IPS-18a (cell line): Measurements from ENCODE around the gene ZNF593OS.

Experiments
- H3K27ac ChIP-seq: one replicate; pipeline ENCODE4 v1.5.1; 2013; ENCODE audit warnings: low read length
- H3K27me3 ChIP-seq: one replicate; pipeline ENCODE4 v1.6.1; 2013; ENCODE audit warnings: mild to moderate bottlenecking, low read length; ENCODE audit not compliant: control insufficient read depth, insufficient read depth
- H3K36me3 ChIP-seq: one replicate; pipeline ENCODE4 v1.6.1; 2013; ENCODE audit warnings: low read depth, low read length; ENCODE audit not compliant: control insufficient read depth
- H3K4me1 ChIP-seq: one replicate; pipeline ENCODE4 v1.6.1; 2013; ENCODE audit warnings: low read depth, low read length; ENCODE audit not compliant: control insufficient read depth
- H3K4me3 ChIP-seq: one replicate; pipeline ENCODE4 v1.5.1; 2013; ENCODE audit warnings: low read length
- H3K9ac ChIP-seq: one replicate; pipeline ENCODE4 v1.6.1; 2013; ENCODE audit warnings: mild to moderate bottlenecking, low read length, moderate library complexity
- H3K9me3 ChIP-seq: one replicate; pipeline ENCODE4 v1.6.1; 2013; ENCODE audit warnings: low read depth, low read length; ENCODE audit not compliant: control insufficient read depth

ZNF593OS gene

DNA sequence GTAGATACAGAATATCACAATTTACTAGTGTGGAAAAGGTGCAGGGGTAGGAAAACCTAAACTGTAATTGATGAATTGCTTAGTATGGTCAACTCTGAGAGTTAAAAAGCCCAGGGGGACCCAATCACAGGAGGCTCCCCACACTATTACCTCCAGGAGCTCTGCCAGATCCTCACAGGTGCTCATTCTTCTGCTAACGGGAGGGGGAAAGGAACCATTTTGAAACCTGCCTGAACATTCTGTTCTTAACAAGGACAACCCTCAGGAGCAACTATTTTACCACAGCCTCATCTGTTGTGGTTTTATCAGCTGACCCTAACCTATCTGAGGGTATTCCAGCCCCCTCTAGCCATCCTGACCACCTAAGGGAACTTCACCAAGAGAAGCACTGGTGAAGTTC is 40.9 kb downstream of the ZNF593OS start:
- Histone ChIP-seq H3K36me3 (no peaks in the 10 kb centered on the region), H3K4me3 (no peak overlapping the region), H3K27ac (no peak overlapping the region), H3K27me3 (no peaks in the 10 kb centered on the region), H3K9me3 (no peaks in the 10 kb centered on the region), H3K9ac (no peak overlapping the region), H3K4me1 (no peaks in the 10 kb centered on the region)

GRCh38 chr1:26129778-26130177 is 41.9 kb downstream of the ZNF593OS start:
- no peaks in the 10 kb centered on the region for H3K36me3 ChIP-seq
- no peaks in the 10 kb centered on the region for H3K4me1 ChIP-seq
- no peaks in the 10 kb centered on the region for H3K9me3 ChIP-seq
- H3K27ac ChIP-seq = no peak overlapping the region
- no peak overlapping the region for H3K9ac ChIP-seq
- no peak overlapping the region for H3K4me3 ChIP-seq
- H3K27me3 ChIP-seq = no peaks in the 10 kb centered on the region

DNA sequence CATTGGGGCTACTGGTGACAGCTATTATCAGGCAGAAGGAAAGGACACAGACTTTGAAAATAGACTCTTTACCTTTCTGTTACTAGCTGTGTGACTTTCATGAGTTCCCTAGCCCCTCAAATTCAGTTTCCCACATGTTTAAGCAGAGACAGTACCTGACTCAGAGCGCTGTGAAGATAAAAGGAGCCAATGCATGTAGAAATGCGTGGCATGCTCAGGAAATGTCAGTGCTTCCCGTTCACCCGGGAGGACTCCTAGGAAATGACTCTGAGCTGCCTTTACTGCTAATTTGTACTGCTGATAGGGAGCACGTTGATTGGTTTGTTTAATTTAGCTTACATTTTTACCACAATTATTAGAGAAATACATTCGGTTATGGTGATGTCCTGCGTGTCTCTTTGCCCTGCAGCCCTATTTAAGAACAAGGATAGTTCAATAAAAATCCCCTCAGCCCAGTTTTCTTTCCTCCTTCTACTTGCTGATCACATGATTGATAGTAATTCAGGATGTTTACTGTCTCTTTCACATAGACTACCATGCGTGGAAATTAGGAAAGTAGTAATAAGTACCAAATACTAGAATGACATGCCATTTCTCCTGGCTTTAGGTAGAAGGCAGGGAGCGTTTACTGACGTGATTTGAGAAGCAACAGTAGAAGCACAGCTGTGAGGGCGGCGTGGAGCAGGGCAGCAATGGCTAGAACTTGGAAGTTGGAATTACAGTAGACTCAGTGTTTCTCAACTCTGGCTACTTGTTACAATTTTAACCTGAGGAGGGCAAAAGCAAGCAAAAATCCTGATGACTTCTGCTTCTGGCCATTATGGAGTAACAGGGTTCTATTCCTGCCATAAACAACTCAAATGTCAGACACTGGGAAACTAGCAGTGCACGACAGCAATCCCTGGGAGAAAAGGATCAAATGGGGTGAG is 44.1 kb downstream of the ZNF593OS start:
- H3K27me3 ChIP-seq = no peaks in the 10 kb centered on the region
- H3K4me1 ChIP-seq = no peaks in the 10 kb centered on the region
- H3K9ac ChIP-seq = no peak overlapping the region
- H3K36me3 ChIP-seq = peaks cover 1% of the 10 kb centered on the region
- H3K4me3 ChIP-seq = no peak overlapping the region
- no peaks in the 10 kb centered on the region for H3K9me3 ChIP-seq
- H3K27ac ChIP-seq = no peak overlapping the region

DNA sequence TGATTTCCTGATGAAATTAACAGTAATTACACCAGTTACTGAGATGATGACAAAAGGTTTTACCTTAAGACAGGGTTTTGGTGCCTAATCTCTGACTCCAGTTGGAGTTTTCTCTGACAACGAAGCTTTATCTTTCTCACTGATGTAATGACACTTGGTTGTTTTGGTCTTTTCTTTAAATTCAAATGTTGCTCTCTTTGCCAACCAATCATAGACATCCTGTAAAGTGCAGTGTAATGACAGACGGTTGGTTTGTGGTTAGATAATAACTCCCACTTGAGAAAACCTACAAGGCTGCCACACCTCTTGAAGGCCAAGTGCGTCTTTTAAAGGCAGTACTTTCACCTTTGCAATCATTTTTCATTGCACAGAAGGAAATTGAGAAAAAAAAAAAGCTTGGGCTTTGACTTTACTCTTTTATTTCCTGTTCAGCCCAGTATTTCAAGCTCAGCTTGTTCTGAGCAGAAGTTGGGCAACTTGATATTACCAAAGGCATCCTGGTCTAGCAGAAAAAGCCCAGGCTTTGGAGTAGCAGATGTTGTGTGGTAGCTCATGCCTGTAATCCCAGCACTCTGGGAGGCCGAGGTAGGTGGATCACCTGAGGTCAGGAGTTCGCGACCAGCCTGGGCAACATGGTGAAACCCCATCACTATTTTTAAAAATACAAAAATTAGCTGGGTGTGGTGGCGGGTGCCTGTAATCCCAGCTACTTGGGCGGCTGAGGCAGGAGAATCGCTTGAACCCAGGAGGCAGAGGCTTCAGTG is 45.1 kb downstream of the ZNF593OS start:
- Histone ChIP-seq H3K27ac (no peak overlapping the region), H3K4me3 (no peak overlapping the region), H3K4me1 (no peaks in the 10 kb centered on the region)

DNA sequence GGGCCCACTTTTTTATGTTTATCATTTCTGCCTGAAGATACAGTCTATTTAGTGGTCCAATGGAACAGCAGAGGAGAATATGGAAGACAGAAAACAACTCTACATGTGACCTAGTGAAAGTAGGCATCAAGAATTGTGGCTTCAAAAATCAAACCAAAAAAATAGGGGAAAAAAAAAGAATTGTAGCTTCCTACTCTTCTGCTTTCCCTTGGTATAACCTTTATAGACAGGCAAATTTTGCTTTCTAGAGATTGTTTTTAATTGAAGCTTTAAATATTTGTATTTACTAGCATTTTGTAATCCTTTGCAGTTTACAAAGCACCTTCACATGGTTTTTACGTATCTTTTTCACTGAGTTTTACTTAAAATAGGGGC is 45.7 kb downstream of the ZNF593OS start:
- no peak overlapping the region for H3K27ac ChIP-seq
- no peaks in the 10 kb centered on the region for H3K27me3 ChIP-seq
- no peak overlapping the region for H3K9ac ChIP-seq
- H3K4me3 ChIP-seq = no peak overlapping the region
- no peaks in the 10 kb centered on the region for H3K4me1 ChIP-seq
- no peaks in the 10 kb centered on the region for H3K9me3 ChIP-seq
- H3K36me3 ChIP-seq = peaks cover 4% of the 10 kb centered on the region

More for the DNA sequence above, 45.1 kb downstream of the ZNF593OS start:
- Histone ChIP-seq H3K9ac (no peak overlapping the region), H3K9me3 (no peaks in the 10 kb centered on the region), H3K36me3 (peaks cover 4% of the 10 kb centered on the region), H3K27me3 (no peaks in the 10 kb centered on the region)

DNA sequence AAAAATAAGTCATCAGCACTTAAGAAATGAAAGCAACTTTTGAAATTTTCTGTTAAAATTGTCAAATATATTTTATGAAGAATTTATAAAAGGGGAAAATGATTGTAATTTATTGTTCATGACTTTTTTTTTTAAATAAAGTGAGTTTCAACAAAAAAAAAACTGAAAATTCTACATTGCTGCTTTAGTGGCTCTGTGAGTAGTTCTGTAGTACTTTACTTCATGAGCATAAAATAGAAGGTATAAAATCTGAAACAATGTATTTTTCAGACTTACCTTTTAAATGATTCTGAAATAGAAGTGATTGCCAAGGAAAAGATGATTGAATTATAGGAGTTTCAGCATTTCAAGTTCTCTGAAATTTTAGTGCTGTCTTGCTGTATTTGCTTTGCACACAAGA is 46.2 kb downstream of the ZNF593OS start:
- Histone ChIP-seq H3K27ac (no peak overlapping the region), H3K9me3 (no peaks in the 10 kb centered on the region), H3K36me3 (peaks cover 4% of the 10 kb centered on the region), H3K4me1 (no peaks in the 10 kb centered on the region), H3K4me3 (no peak overlapping the region), H3K27me3 (no peaks in the 10 kb centered on the region), H3K9ac (no peak overlapping the region)

- H3K9ac ChIP-seq = no peak overlapping the region
- H3K9me3 ChIP-seq = no peaks in the 10 kb centered on the region
- no peaks in the 10 kb centered on the region for H3K27me3 ChIP-seq
- no peaks in the 10 kb centered on the region for H3K4me1 ChIP-seq
- peaks cover 4% of the 10 kb centered on the region for H3K36me3 ChIP-seq
- H3K4me3 ChIP-seq = no peak overlapping the region
- H3K27ac ChIP-seq = no peak overlapping the region
Observed at GRCh38 chr1:26124418-26125331, 47.0 kb downstream of the ZNF593OS start.

GRCh38 chr1:26122988-26123973 is 48.4 kb downstream of the ZNF593OS start:
- H3K9me3 ChIP-seq = no peaks in the 10 kb centered on the region
- no peaks in the 10 kb centered on the region for H3K4me1 ChIP-seq
- no peaks in the 10 kb centered on the region for H3K27me3 ChIP-seq
- no peak overlapping the region for H3K27ac ChIP-seq
- H3K9ac ChIP-seq = no peak overlapping the region
- peaks cover 4% of the 10 kb centered on the region for H3K36me3 ChIP-seq
- no peak overlapping the region for H3K4me3 ChIP-seq

- Histone ChIP-seq H3K4me3 (no peak overlapping the region), H3K9ac (no peak overlapping the region), H3K27ac (no peak overlapping the region), H3K27me3 (no peaks in the 10 kb centered on the region), H3K4me1 (no peaks in the 10 kb centered on the region), H3K36me3 (peaks cover 4% of the 10 kb centered on the region), H3K9me3 (no peaks in the 10 kb centered on the region)
Observed at GRCh38 chr1:26121854-26122773, 49.5 kb downstream of the ZNF593OS start.
